ENCODE data around the gene SERPINB11. TPM values are rescaled to one million over a fixed set of nuclear protein-coding genes. Genes with fewer than 3 reads are reported as not detected.
"Not testable (repeated sequence)": the region's sequence is repeated elsewhere in the genome, so short reads cannot be mapped to it uniquely, and the experiment has no call there.

Gene SERPINB11, protein sequence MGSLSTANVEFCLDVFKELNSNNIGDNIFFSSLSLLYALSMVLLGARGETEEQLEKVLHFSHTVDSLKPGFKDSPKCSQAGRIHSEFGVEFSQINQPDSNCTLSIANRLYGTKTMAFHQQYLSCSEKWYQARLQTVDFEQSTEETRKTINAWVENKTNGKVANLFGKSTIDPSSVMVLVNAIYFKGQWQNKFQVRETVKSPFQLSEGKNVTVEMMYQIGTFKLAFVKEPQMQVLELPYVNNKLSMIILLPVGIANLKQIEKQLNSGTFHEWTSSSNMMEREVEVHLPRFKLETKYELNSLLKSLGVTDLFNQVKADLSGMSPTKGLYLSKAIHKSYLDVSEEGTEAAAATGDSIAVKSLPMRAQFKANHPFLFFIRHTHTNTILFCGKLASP
- not detected for polyA plus RNA-seq (ENCODE audit: insufficient read length in 4 of 4)

DNA sequence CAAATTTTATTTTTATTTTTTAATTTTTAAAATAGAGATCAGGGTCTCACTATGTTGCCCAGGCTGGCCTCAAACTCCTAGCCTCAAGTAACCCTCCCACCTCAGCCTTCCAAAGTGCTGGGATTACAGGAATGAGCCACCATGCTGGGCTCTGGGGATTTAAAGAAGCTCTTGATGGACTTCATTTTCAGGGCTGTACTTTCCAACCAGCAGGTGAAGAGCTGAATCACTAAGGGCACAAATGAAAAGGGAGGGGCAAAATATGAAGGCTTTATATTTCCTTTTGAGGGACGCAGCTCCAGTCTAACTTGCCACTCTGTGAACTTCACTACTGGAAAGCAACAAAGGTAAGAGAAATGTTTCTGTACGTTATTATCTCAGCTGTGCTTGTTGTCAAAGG lies at the start of gene SERPINB11:
Gene SERPINB11, plus strand, starts transcription at position 301 of the 400 bp plus-strand sequence. CDS start 7,234 bp downstream, outside the sequence.
- no peak for DNase-seq (ENCODE audit: low read depth in 4 of 4, low spot score in 3 of 4)

GRCh38 chr18:63658920-63659319 lies 43.8 kb upstream of the SERPINB11 start:
- DNase-seq (ENCODE audit: low read depth in 4 of 4, low spot score in 3 of 4): not testable (repeated sequence)

DNA sequence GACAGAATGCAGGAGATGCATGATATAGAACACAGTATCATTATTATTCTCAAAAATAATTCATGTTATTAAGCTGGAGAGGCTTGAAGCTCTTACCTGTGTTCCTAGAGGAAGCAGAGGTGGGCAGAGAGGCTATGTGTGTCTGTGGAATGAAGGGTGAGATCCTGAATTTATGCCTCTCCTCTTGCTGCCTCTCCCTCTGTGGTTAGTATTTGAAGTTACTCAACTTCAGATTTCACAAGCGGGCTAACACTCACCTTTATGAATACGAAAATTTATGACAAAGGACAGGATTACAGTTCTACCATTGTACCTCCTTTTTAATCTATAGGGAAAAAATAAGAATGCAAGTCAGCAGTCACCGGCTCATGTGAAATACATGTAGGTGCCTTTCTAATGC lies 41.0 kb upstream of the SERPINB11 start, which contains the start of gene SERPINB3:
Gene SERPINB3, minus strand, starts transcription at position 144 of the 400 bp plus-strand sequence. CDS start 677 bp downstream, outside the sequence.
- not testable (repeated sequence) for DNase-seq (ENCODE audit: low read depth in 4 of 4, low spot score in 3 of 4)

DNA sequence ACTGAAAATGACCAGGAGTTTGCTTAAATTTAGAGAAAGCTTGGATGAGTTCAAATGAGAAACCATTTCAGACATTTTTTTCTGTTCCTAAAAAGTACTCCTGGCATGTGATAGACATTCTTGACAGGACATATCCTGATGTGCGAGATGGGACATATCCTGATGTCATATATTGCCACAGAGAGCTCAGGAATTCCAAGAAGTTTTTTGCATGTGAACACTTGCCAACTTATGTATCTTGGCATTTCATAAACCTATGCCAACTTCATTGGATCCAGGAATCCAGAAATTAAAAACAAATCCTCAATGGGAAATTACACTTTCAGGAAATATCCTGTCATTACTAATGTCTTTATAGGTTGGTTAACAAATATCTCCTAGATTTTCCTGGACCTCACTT lies 38.2 kb upstream of the SERPINB11 start:
- DNase-seq (ENCODE audit: low read depth in 4 of 4, low spot score in 3 of 4): no peak

DNA sequence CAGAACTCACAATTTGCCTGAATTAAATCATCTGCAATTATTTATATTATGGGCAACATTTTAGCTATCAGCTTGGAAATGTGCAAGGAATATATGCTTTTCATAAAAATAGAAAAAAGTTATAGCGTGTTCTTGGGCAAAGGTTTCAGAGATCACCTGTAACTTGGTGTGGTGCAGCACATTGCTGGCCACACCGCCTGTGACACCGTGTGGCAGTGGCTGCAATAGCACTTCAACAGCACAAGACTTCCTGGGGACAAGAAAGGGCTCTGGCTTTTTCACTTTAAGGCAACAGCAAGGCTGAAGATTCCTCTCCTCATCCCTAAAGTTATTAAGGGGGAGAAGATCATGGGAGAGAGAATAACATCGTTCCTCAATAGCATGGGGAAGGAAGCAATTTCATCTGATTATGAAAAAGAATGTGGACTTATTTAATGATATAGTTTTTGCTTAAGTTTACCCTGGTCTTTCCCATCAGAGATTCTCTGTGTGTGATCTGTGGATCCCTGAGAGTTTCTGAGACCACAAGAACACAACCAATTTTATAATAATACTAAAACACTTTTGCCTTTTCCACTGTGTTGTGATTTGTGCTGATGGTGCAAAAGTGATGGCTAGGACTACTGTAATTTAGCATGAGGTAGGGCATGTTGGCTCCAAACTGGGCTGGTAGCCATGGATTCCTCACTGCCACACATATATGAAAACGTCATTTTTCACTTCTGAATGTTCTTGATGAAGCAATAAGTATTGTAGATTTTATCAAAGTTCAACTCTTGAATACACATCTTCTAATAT lies 26.0 kb upstream of the SERPINB11 start:
- DNase-seq (ENCODE audit: low read depth in 4 of 4, low spot score in 3 of 4): no peak

DNA sequence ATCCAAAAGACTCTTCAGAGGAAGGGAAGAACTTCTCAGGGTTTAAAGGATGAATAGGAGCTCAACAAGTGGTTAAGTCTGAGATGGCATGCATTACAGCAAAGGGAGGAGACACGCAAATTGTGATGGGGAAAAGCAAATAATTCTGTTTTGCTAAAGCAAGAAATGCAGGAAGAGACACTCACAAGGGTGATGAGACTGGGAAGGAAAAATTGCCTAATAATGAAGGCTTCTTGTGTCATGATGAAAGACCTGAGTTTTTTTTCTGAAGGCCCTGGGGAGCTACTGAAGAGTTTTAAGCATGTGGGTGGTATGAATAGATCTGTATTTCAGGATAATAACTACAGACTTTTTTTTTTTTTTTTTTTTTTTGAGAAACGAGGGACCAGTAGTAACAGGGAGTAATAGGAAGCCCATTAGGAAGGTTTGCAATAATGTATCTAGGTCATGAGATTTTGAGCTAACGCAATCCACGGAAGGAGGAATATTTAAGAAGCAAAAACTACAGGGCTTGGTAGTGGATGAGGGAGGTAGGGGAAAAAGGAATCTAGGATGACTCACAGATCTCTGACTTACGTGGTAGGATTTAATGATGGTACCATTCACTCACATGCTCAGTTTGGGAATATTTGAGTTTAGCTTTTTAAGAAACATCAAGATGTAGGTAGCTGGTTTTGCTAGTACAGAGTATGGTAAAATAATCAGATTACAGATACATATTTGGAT lies 25.1 kb upstream of the SERPINB11 start:
- no peak for DNase-seq (ENCODE audit: low read depth in 4 of 4, low spot score in 3 of 4)

- DNase-seq (ENCODE audit: low read depth in 4 of 4, low spot score in 3 of 4): no peak
Measured at GRCh38 chr18:63679820-63680606, 22.7 kb upstream of the SERPINB11 start.

DNA sequence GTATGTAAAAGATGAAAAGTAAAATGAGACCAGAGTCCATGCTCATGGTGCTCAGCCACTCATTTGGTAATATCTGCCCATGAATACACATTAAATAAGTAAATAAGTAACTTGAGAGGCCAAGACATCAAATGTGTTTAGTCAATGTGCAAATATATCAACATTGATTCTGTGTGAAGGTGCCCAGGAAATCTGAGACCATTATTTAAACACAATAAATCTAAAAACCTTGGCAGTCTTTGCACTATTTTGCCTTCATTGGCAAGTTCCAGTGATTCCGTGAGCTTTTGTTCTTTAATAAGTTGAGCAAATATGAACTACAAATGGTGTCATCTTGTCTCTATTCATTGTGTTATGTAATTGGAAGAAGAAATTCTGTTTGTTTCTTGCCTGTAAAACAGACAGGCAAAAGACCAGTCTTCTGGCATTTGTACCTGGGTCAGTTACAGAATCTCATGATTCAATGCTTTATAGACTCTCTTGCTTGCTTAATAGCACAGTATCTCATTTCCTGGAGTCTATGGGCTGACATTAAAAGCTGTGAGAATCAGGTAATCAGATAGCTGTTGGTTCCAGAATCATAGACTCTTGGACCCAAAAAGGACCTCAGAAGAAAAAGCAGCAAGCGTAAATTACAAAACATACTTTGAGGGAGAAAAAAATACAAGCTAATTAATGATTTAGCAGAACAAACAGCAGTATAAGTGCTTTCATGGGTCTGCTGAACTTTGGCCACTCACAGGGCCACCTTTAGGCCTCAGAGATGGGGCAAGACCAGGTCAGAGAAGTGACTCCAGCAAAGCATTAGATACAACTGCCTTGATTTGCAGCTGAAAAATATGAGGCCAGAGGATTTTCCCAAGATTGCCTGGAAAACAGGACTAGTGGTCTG lies 21.1 kb upstream of the SERPINB11 start:
- peak in 1 of 4 donors; percentile 35 for DNase-seq (ENCODE audit: low read depth in 4 of 4, low spot score in 3 of 4)

DNA sequence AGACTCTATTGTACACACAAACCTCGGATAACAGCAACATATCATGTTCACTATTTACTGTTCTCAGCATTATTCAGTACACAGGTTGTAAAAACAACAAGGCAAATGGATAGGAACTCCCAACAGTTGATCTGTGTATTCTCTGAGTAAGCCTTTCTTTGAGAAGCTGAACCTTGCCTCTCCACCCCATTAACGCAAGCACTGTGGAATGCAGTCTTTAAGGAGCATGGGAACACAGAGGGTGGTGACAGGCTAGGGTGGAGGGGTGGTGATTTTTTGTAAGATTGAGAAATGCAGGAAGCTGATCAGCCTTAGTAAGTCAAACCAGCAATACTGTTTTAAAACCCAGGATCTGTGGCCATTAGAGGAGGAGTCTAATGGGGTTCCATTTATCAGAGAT lies 19.6 kb upstream of the SERPINB11 start:
- no peak for DNase-seq (ENCODE audit: low read depth in 4 of 4, low spot score in 3 of 4)

GRCh38 chr18:63683890-63684289 lies 18.9 kb upstream of the SERPINB11 start:
- DNase-seq (ENCODE audit: low read depth in 4 of 4, low spot score in 3 of 4): no peak

- DNase-seq (ENCODE audit: low read depth in 4 of 4, low spot score in 3 of 4): no peak
Measured at GRCh38 chr18:63684718-63685117, 18.0 kb upstream of the SERPINB11 start.

- DNase-seq (ENCODE audit: low read depth in 4 of 4, low spot score in 3 of 4): no peak
Measured at GRCh38 chr18:63686871-63687270, 15.9 kb upstream of the SERPINB11 start.

DNA sequence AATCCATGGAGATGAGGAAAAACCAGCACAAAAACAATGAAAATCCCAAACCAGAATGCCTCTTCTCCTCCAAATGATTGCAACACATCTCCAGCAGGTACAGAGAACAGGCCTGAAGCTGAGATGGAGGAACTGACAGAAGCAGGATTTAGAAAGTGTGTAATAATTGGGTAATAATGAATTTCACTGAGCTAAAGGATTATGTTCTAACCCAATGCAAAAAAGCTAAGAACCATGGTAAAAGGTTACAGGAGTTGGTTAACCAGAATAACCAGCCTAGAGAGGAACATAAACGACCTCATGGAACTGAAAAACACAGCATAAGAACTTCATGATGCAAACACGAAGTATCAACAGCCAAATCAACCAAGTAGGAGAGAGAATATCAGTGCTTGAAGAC lies 13.7 kb upstream of the SERPINB11 start:
- DNase-seq (ENCODE audit: low read depth in 4 of 4, low spot score in 3 of 4): no peak

DNA sequence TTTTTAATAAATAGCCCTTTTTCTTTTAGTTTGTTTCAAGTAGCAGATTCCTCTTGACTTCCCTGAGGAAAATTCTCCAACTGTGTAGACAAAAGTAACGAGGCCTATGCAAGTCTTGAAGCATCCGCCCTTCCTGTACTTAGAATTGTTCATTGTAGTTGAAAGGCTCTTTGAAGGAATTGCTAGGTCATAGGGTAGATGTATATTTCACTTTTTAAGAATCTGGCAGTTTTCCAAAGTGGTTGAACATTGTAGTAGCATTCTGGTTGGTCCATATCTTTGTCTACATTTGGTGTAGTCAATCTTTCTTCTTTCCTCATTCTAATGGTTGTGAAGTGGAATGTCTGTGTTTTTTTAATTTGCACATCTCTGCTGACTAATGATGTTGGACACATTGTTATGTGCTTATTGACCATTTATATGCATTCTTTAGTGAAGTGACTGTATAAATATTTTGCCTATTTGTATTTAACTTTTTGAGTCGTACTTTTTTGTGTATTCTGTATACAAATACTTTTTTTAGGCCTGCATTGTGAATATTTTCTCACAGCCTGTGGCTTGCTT lies 5.6 kb upstream of the SERPINB11 start:
- DNase-seq (ENCODE audit: low read depth in 4 of 4, low spot score in 3 of 4): no peak

GRCh38 chr18:63700501-63700900 lies 2.3 kb upstream of the SERPINB11 start:
- no peak for DNase-seq (ENCODE audit: low read depth in 4 of 4, low spot score in 3 of 4)

- DNase-seq (ENCODE audit: low read depth in 4 of 4, low spot score in 3 of 4): no peak
Measured at GRCh38 chr18:63701952-63702351, 808 bp upstream of the SERPINB11 start.

DNA sequence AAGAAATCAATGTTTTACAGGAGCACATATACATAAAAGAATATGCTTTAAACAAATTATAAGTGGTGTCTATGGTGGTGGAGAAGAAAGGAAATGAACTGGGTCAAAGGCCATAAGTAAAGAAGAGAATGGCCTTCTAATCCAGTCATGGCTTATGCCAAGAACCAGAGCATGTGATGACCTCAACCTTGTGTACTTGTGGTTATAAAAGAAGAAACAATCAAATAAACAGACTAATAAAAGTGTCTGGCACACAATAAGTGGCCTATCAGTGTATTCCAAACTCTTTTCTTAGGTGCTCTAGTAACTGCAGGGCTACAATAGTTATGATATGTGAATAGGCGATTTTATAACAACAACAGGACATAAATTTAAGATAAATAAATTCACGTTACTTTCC lies 2.6 kb downstream of the SERPINB11 start:
- DNase-seq (ENCODE audit: low read depth in 4 of 4, low spot score in 3 of 4): no peak

- DNase-seq (ENCODE audit: low read depth in 4 of 4, low spot score in 3 of 4): no peak
Measured at GRCh38 chr18:63707816-63708215, 5.1 kb downstream of the SERPINB11 start.

- DNase-seq (ENCODE audit: low read depth in 4 of 4, low spot score in 3 of 4): no peak
Measured at GRCh38 chr18:63708650-63709049, 5.9 kb downstream of the SERPINB11 start.

All from right renal pelvis (tissue), 4 donors.